AG10803 (cell line): Measurements from ENCODE around the gene ST7L.

ENCODE experiments used
- DNase-seq: peaks from one replicate; pipeline ENCODE4 v3.0.0; 2010; ENCODE audit warnings: low read depth
- H3K4me3 ChIP-seq: 2 replicates; pipeline ENCODE4 v1.5.1; 2011; ENCODE audit warnings: mild to moderate bottlenecking, low read length, control low read depth
- TF ChIP-seq, protein P1 (sequence below): conservative IDR thresholded peaks from 2 replicates; pipeline ENCODE4 v1.5.1; 2011; ENCODE audit warnings: mild to moderate bottlenecking, low read length, control low read depth, inconsistent platforms

Gene ST7L

DNA sequence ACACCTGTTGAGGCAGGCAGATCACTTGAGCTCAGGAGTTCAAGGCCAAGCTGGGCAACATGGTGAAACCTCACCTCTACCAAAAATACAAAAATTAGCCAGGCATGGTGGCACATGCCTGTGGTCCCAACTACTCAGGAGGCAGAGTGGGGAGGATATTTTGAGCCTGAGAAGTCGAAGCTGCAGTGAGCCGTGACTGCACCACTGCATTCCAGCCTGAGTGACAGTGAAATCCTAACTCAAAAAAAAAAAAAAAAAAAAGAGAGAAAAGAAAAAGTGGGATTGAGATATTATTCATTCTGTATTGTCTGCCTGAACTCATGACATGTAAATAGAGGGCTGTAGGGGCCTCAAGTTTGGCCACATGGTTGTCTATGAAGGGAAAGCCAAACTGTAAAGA, 72.9 kb downstream of the ST7L start:
- TF ChIP-seq, protein P1, sequence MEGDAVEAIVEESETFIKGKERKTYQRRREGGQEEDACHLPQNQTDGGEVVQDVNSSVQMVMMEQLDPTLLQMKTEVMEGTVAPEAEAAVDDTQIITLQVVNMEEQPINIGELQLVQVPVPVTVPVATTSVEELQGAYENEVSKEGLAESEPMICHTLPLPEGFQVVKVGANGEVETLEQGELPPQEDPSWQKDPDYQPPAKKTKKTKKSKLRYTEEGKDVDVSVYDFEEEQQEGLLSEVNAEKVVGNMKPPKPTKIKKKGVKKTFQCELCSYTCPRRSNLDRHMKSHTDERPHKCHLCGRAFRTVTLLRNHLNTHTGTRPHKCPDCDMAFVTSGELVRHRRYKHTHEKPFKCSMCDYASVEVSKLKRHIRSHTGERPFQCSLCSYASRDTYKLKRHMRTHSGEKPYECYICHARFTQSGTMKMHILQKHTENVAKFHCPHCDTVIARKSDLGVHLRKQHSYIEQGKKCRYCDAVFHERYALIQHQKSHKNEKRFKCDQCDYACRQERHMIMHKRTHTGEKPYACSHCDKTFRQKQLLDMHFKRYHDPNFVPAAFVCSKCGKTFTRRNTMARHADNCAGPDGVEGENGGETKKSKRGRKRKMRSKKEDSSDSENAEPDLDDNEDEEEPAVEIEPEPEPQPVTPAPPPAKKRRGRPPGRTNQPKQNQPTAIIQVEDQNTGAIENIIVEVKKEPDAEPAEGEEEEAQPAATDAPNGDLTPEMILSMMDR, result no peak
- no peak for DNase-seq
- H3K4me3 ChIP-seq, result no peak overlapping the region

- TF ChIP-seq, protein P1, result no peak
- H3K4me3 ChIP-seq, result no peak overlapping the region
- DNase-seq, result peak; percentile 60
Observed at GRCh38 chr1:112544751-112545150, 74.2 kb downstream of the ST7L start.

DNA sequence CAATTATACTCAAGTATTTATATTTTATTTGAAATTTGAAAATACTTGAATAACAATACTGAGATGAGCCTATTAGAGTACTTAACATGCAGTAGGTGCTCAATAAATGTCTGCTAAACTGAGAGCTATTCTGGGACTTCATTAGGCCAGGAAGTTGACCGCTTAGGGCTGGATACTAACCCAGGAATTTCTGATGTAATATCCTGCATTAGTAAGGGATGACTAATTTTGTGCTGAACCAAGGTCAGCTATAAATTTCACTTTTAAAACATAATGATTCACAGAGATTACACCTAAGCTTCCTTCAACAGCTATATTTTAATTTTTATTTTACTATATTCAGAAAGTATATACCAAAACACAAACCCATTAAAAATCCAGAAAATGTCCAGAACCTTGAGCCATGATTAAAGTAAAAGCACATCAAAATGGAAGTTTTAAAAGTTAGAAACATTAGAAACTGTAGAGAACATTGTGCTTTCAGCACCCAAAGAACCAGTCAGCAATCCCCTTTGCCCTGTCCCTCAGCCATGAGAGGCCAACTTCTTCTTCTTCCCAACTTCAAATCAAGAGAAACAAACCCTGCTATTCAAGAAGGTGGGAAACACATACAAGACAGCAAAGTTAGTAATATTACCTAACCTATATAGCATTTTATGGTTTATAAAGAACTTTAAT, 74.8 kb downstream of the ST7L start:
- H3K4me3 ChIP-seq, result no peak overlapping the region
- TF ChIP-seq, protein P1, result no peak
- peak; percentile 92 for DNase-seq

DNA sequence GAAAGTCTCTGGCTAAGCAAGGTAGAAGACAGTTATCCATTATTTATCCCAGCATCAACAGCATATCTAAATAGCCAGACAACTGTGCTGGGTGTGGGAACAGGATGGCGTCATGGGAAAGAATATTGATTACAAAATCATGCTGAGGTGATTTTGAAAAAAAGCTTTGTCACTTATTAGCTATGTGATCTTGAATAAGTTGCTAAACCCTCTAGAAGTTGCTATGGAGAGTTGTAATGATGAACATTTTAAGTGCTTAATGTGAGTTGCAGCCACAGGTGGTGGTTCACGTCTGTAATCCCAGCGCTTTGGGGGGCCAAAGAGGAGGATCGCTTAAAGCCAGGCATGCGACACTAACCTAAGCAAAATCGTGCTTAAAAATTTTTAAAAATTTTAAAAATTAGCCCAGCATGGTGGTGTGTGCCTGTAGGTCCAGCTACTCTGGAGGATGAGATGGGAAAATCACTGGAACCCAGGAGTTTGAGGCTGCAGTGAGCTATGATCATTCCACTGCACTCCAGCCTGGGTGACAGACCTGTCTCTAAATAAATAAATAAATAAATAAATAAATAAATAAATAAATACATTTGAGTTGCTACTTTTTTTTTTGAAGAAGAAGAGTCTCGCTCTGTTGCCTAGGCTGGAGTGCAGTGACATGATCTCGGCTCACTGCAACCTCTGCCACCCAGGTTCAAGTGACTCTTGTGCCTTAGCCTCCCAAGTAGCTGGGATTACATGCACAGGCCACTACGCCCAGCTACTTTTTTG, 76.6 kb downstream of the ST7L start:
- no peak overlapping the region for H3K4me3 ChIP-seq
- DNase-seq, result peak; percentile 30
- TF ChIP-seq, protein P1, result no peak

DNA sequence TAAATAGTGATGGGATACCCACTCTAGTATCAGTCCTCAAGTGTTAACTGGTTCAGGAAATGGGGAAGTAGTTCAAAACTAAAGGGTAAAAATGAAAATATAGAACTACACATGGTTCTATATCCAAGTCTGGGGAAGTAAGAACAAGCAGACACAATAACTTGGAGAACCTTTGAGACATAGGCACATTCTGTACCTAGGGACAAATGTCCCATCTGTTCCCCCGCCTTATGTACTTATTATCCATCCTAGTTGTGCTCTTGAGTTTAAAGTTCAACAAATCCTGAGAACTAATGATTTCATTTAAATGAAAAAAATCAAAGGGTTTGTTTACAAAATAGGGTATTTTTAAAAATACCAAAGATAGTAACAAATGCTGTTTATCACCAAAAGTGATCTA, 77.6 kb downstream of the ST7L start:
- no peak for DNase-seq
- no peak overlapping the region for H3K4me3 ChIP-seq
- TF ChIP-seq, protein P1, result no peak

GRCh38 chr1:112540226-112540794, 78.6 kb downstream of the ST7L start:
- TF ChIP-seq, protein P1, result no peak
- DNase-seq, result peak; percentile 64
- no peak overlapping the region for H3K4me3 ChIP-seq
